Lung (tissue), 12 donors: ENCODE results near the gene SELENOT. TPM values are rescaled to one million over a fixed set of nuclear protein-coding genes. Genes with fewer than 3 reads are reported as not detected.
A peak's percentile ranks its signal among the peaks of the same experiment; 100 is the strongest.
"Not testable (repeated sequence)": the region's sequence is repeated elsewhere in the genome, so short reads cannot be mapped to it uniquely, and the experiment has no call there.

Source experiments
- ATAC-seq: fragments of 200-7000 bp; cut with Tn5 transposase; one replicate; pipeline ENCODE4 v1.9.1; 2020; ENCODE audit warnings: moderate number of reproducible peaks; ENCODE audit not compliant: insufficient read depth, low FRiP score
- DNase-seq, 3 donors: peaks; one replicate each; pipeline ENCODE4 v3.0.0-alpha.2; 2013 to 2017
- H3K27ac ChIP-seq, 2 donors: one replicate each; pipeline ENCODE4 v1.5.1; 2013; ENCODE audit warnings: mild to moderate bottlenecking in 2 of 2, moderate library complexity in 2 of 2, control low read depth in 1 of 2, inconsistent platforms in 1 of 2, low read depth in 1 of 2, low read length in 1 of 2
- H3K27me3 ChIP-seq, 3 donors: one replicate each; pipeline ENCODE4 v1.5.1; 2013; ENCODE audit warnings: low read length in 2 of 3; ENCODE audit not compliant: control insufficient read depth in 3 of 3, insufficient read depth in 3 of 3
- H3K36me3 ChIP-seq, 4 donors: one replicate each; pipeline ENCODE4 v1.5.1; 2013; ENCODE audit warnings: low read length in 4 of 4, mild to moderate bottlenecking in 1 of 4, moderate library complexity in 1 of 4; ENCODE audit not compliant: control insufficient read depth in 4 of 4, insufficient read depth in 4 of 4
- H3K4me1 ChIP-seq, 5 donors: one replicate each; pipeline ENCODE4 v1.5.1; 2013; ENCODE audit warnings: low read length in 5 of 5, mild to moderate bottlenecking in 2 of 5, moderate library complexity in 1 of 5; ENCODE audit not compliant: control insufficient read depth in 5 of 5, insufficient read depth in 5 of 5
- H3K4me3 ChIP-seq: one replicate; pipeline ENCODE4 v1.5.1; 2013; ENCODE audit warnings: mild to moderate bottlenecking, control low read depth, moderate library complexity
- H3K9ac ChIP-seq, 2 donors: one replicate each; pipeline ENCODE4 v1.5.1; 2013; ENCODE audit warnings: low read length in 2 of 2, control low read depth in 1 of 2; ENCODE audit not compliant: insufficient read depth in 1 of 2
- H3K9me3 ChIP-seq, 4 donors: one replicate each; pipeline ENCODE4 v1.5.1; 2013; ENCODE audit warnings: low read length in 3 of 4, mild to moderate bottlenecking in 1 of 4, moderate library complexity in 1 of 4; ENCODE audit not compliant: control insufficient read depth in 4 of 4, insufficient read depth in 3 of 4
- CTCF ChIP-seq: IDR thresholded peaks from 2 replicates; pipeline ENCODE4 v1.5.1; 2012; ENCODE audit warnings: mild to moderate bottlenecking; ENCODE audit errors: control extremely low read depth, extremely low read depth
- WGBS, 2 donors: extraction: QIAGEN DNeasy Blood & Tissue Kit; methylation state at CpG; one replicate each; pipeline ENCODE4 v1.1.7; 2013; 5-methylcytosine and 5-hydroxymethylcytosine counted together
- polyA plus RNA-seq, 2 donors: library from polyadenylated mRNA; stranded (reverse); fragments of 200-250 nt; gene quantifications; one replicate each; pipeline ENCODE4 v1.2.1, GENCODE V29; 2013
- total RNA-seq, 2 donors: library from RNA; depleted of rRNA in 1 of 2; stranded (reverse); fragments of >200 nt in 1 of 2; gene quantifications; one replicate each; pipeline ENCODE4 v1.2.1, GENCODE V29; 2014 to 2021
- donor health status: control.
- donor health status: control.
- donor health status: Bipolar disorder and iron deficiency.
- donor health status: healthy.
- donor health status: DM: yes; HTN: yes; CAD: no.

SELENOT gene
- total and polyA plus RNA-seq, 4 donors = 27.4 to 194 (median 109) TPM

GRCh38 chr3:150599611-150600297 is 3.4 kb upstream of the SELENOT start:
- no peak for ATAC-seq
- Histone ChIP-seq H3K4me1 (peaks cover 0 to 11% (median 5%) of the 10 kb centered on the region in 5 donors), H3K36me3 (no peaks in the 10 kb centered on the region), H3K27me3 (no peaks in the 10 kb centered on the region), H3K9ac (no peak overlapping the region), H3K9me3 (no peaks in the 10 kb centered on the region), H3K27ac (peak overlapping the region in 1 of 2 donors; percentile 73), H3K4me3 (no peak overlapping the region)
- WGBS, 2 donors = 73 to 74% methylated on average over 4 of the region's 4 CpGs
- no peak for TF ChIP-seq CTCF
- no peak for DNase-seq

GRCh38 chr3:150600647-150601530 is 2.2 kb upstream of the SELENOT start:
- H3K9ac ChIP-seq, H3K9me3 ChIP-seq, ATAC-seq, DNase-seq, H3K4me3 ChIP-seq, H3K27me3 ChIP-seq, H3K36me3 ChIP-seq: not testable (repeated sequence)
- peaks cover 0 to 11% (median 5%) of the 10 kb centered on the region in 5 donors for H3K4me1 ChIP-seq
- peak overlapping the region in 1 of 2 donors; percentile 41 for H3K27ac ChIP-seq
- WGBS, 2 donors = 81 to 89% methylated on average over 13 of the region's 13 CpGs

- Histone ChIP-seq H3K27ac (peak overlapping the region; percentile 96 to 97), H3K27me3 (no peaks in the 10 kb centered on the region), H3K4me1 (peaks cover 0 to 11% (median 7%) of the 10 kb centered on the region in 5 donors), H3K9me3 (no peaks in the 10 kb centered on the region), H3K4me3 (peak overlapping the region; percentile 40), H3K36me3 (peaks cover 0 to 3% (median under 1%) of the 10 kb centered on the region in 4 donors), H3K9ac (peak overlapping the region; percentile 94 to 98)
- WGBS, 2 donors = 30 to 46% methylated on average over 6 of the region's 6 CpGs
- no peak for TF ChIP-seq CTCF
- no peak for ATAC-seq
- DNase-seq = peak in 1 of 3 donors; percentile 31
Observed at GRCh38 chr3:150602426-150603152, 532 bp upstream of the SELENOT start.

- DNase-seq = no peak
- Histone ChIP-seq H3K4me1 (peaks cover 0 to 11% (median 7%) of the 10 kb centered on the region in 5 donors), H3K27ac (peak overlapping the region; percentile 96 to 97), H3K27me3 (no peaks in the 10 kb centered on the region), H3K9me3 (no peaks in the 10 kb centered on the region), H3K9ac (peak overlapping the region; percentile 94 to 96), H3K36me3 (peaks cover 0 to 3% (median under 1%) of the 10 kb centered on the region in 4 donors), H3K4me3 (peak overlapping the region; percentile 64)
- no peak for ATAC-seq
- WGBS, 2 donors = 1 to 2% methylated on average over 11 of the region's 11 CpGs
- no peak for TF ChIP-seq CTCF
Observed at GRCh38 chr3:150603980-150604319, 829 bp downstream of the SELENOT start.
